Neural cell (in vitro differentiated cells): ENCODE data around the gene CCDC112. TPM values are rescaled to one million over a fixed set of nuclear protein-coding genes. Genes with fewer than 3 reads are reported as not detected.

Experiments
- H2AFZ ChIP-seq: fragments of 200-600, 300-800 bp; sonication (generic), shearing (Covaris generic); 2 replicates; pipeline ENCODE4 v1.6.0; 2014; ENCODE audit warnings: low read depth, mild to moderate bottlenecking, antibody characterized with exemption, low read length, moderate library complexity
- H3F3A ChIP-seq: fragments of 200-600 bp; shearing (Covaris generic); 2 replicates; pipeline ENCODE4 v1.6.1; 2016; ENCODE audit warnings: mild to moderate bottlenecking, moderate library complexity, mixed read lengths, antibody characterized with exemption, low read length; ENCODE audit not compliant: insufficient read depth, poor library complexity, severe bottlenecking
- H3K27ac ChIP-seq: fragments of 200-600, 300-800 bp; sonication (generic), shearing (Covaris generic); 2 replicates; pipeline ENCODE4 v1.5.1; 2014; ENCODE audit warnings: mild to moderate bottlenecking, low read length, moderate library complexity
- H3K27me3 ChIP-seq: fragments of 300-800, 200-600 bp; sonication (generic), shearing (Covaris generic); 2 replicates; pipeline ENCODE4 v1.6.0; 2014; ENCODE audit warnings: mild to moderate bottlenecking, low read depth, low read length, moderate library complexity; ENCODE audit not compliant: insufficient read depth
- H3K36me3 ChIP-seq: fragments of 300-800, 200-600 bp; sonication (generic), shearing (Covaris generic); 2 replicates; pipeline ENCODE4 v1.5.1; 2014; ENCODE audit warnings: mild to moderate bottlenecking, antibody characterized with exemption, low read length, moderate library complexity; ENCODE audit not compliant: insufficient read depth
- H3K4me2 ChIP-seq: fragments of 300-800, 200-600 bp; sonication (generic), shearing (Covaris generic); 2 replicates; pipeline ENCODE4 v1.6.0; 2014; ENCODE audit warnings: mild to moderate bottlenecking, low read length
- H3K4me3 ChIP-seq: fragments of 300-800, 200-600 bp; sonication (generic), shearing (Covaris generic); 2 replicates; pipeline ENCODE4 v1.5.1; 2014; ENCODE audit warnings: mild to moderate bottlenecking, low read length, moderate library complexity
- H3K79me2 ChIP-seq: fragments of 200-600 bp; shearing (Covaris generic); replicated peaks from 2 replicates; pipeline ENCODE4 v1.6.0; 2014; ENCODE audit warnings: mild to moderate bottlenecking, low read length, moderate library complexity; ENCODE audit not compliant: insufficient read depth
- H3K9ac ChIP-seq: fragments of 300-800, 200-600 bp; sonication (generic), shearing (Covaris generic); 2 replicates; pipeline ENCODE4 v1.6.1; 2016; ENCODE audit warnings: mild to moderate bottlenecking, low read length, mixed read lengths
- H3K9me2 ChIP-seq: fragments of 200-600 bp; shearing (Covaris generic); 2 replicates; pipeline ENCODE4 v1.6.1; 2016; ENCODE audit warnings: mild to moderate bottlenecking, low read length, mixed read lengths; ENCODE audit not compliant: insufficient read depth
- H3K9me3 ChIP-seq: fragments of 200-600, 300-800 bp; sonication (generic), shearing (Covaris generic); 2 replicates; pipeline ENCODE4 v1.6.1; 2016; ENCODE audit warnings: mild to moderate bottlenecking, mixed run types, low read length, moderate library complexity, mixed read lengths
- H4K20me1 ChIP-seq: fragments of 200-600 bp; shearing (Covaris generic); 2 replicates; pipeline ENCODE4 v1.6.1; 2016; ENCODE audit warnings: mild to moderate bottlenecking, mixed run types; ENCODE audit not compliant: insufficient read depth
- EP300 ChIP-seq: fragments of 450-650 bp; conservative IDR thresholded peaks from 2 replicates; pipeline ENCODE4 v1.6.1; 2014; ENCODE audit warnings: antibody characterized with exemption, mild to moderate bottlenecking, moderate library complexity; ENCODE audit not compliant: poor library complexity, severe bottlenecking
- EZH2 ChIP-seq: fragments of 200-600, 300-800 bp; shearing (Covaris generic), sonication (generic); IDR thresholded peaks from 2 replicates; pipeline ENCODE4 v1.6.1; 2014; ENCODE audit warnings: antibody characterized with exemption, low read length, borderline replicate concordance, mild to moderate bottlenecking; ENCODE audit not compliant: insufficient read depth, poor library complexity, severe bottlenecking
- MXI1 ChIP-seq: fragments of 450-650 bp; conservative IDR thresholded peaks from 2 replicates; pipeline ENCODE4 v1.6.1; 2014; ENCODE audit warnings: antibody characterized with exemption, mild to moderate bottlenecking; ENCODE audit not compliant: poor library complexity, severe bottlenecking
- POLR2AphosphoS5 ChIP-seq: IDR thresholded peaks from 2 replicates; pipeline ENCODE4 v1.6.1; 2012
- RAD21 ChIP-seq: fragments of 450-650 bp; conservative IDR thresholded peaks from 2 replicates; pipeline ENCODE4 v1.6.1; 2014; ENCODE audit warnings: antibody characterized with exemption, mild to moderate bottlenecking, moderate library complexity
- REST ChIP-seq: IDR thresholded peaks from 2 replicates; pipeline ENCODE4 v1.6.1; 2012; ENCODE audit warnings: borderline replicate concordance
- SMC3 ChIP-seq: fragments of 450-650 bp; conservative IDR thresholded peaks from 2 replicates; pipeline ENCODE4 v1.6.1; 2014; ENCODE audit warnings: antibody characterized with exemption, mild to moderate bottlenecking, moderate library complexity; ENCODE audit not compliant: poor library complexity
- TAF1 ChIP-seq: IDR thresholded peaks from 2 replicates; pipeline ENCODE4 v1.6.1; 2012; ENCODE audit warnings: low read depth
- polyA plus RNA-seq: library from polyadenylated mRNA; depleted of rRNA; stranded (reverse); fragments of >200 nt; gene quantifications from 2 replicates; pipeline ENCODE4 v1.2.3, GENCODE V29; 2014
- TF ChIP-seq, protein P1 (sequence below): fragments of 450-650 bp; IDR thresholded peaks from 2 replicates; pipeline ENCODE4 v1.5.1; 2014; ENCODE audit warnings: antibody characterized with exemption, mild to moderate bottlenecking, moderate library complexity; ENCODE audit not compliant: poor library complexity, severe bottlenecking

Gene CCDC112
- polyA plus RNA-seq, 1 donor from 2014 or later, result 76.7 TPM

GRCh38 chr5:115337882-115338281 lies 41.4 kb upstream of the CCDC112 start:
- no peak overlapping the region for H3K27ac ChIP-seq
- H3K79me2 ChIP-seq, result no peaks in the 10 kb centered on the region
- H3K9me2 ChIP-seq, result no peaks in the 10 kb centered on the region
- no peaks in the 10 kb centered on the region for H3K27me3 ChIP-seq
- H4K20me1 ChIP-seq, result no peaks in the 10 kb centered on the region
- no peak for TF ChIP-seq TAF1
- TF ChIP-seq SMC3, result no peak
- TF ChIP-seq, protein P1, sequence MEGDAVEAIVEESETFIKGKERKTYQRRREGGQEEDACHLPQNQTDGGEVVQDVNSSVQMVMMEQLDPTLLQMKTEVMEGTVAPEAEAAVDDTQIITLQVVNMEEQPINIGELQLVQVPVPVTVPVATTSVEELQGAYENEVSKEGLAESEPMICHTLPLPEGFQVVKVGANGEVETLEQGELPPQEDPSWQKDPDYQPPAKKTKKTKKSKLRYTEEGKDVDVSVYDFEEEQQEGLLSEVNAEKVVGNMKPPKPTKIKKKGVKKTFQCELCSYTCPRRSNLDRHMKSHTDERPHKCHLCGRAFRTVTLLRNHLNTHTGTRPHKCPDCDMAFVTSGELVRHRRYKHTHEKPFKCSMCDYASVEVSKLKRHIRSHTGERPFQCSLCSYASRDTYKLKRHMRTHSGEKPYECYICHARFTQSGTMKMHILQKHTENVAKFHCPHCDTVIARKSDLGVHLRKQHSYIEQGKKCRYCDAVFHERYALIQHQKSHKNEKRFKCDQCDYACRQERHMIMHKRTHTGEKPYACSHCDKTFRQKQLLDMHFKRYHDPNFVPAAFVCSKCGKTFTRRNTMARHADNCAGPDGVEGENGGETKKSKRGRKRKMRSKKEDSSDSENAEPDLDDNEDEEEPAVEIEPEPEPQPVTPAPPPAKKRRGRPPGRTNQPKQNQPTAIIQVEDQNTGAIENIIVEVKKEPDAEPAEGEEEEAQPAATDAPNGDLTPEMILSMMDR, result no peak
- TF ChIP-seq POLR2AphosphoS5, result no peak
- TF ChIP-seq EP300, result no peak
- TF ChIP-seq RAD21, result no peak
- TF ChIP-seq MXI1, result no peak
- no peak for TF ChIP-seq EZH2
- no peak for TF ChIP-seq REST
- H3K4me2 ChIP-seq, result no peak overlapping the region
- no peak overlapping the region for H3K4me3 ChIP-seq
- no peaks in the 10 kb centered on the region for H3F3A ChIP-seq
- H3K9me3 ChIP-seq, result no peaks in the 10 kb centered on the region
- no peaks in the 10 kb centered on the region for H3K36me3 ChIP-seq
- H3K9ac ChIP-seq, result no peak overlapping the region
- H2AFZ ChIP-seq, result no peak overlapping the region

DNA sequence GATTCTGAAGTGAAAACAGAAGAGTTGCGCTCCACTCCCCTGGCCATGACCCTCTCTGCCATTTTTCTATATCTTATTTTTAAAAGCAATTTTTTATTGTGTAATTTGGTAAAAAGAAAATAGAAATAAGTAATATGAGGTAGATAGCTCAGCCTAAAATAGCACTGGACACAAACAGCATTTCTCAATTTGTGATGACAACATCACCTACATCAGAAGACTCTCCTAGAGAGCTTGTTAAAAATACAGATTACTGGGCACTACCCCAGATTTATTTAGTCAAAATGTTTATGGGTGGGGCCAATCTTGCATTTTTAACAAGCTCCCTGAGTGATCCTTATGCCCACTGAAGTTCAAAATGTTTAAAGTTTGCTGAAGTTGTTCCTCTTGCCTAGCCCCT lies 40.5 kb upstream of the CCDC112 start:
- H3K4me2 ChIP-seq, result no peak overlapping the region
- H3K36me3 ChIP-seq, result no peaks in the 10 kb centered on the region
- no peaks in the 10 kb centered on the region for H3K79me2 ChIP-seq
- H3K27me3 ChIP-seq, result no peaks in the 10 kb centered on the region
- TF ChIP-seq MXI1 (no peak), EZH2 (no peak), POLR2AphosphoS5 (no peak), EP300 (no peak), RAD21 (no peak), TAF1 (no peak), REST (no peak), SMC3 (no peak)
- TF ChIP-seq, protein P1, result no peak
- no peak overlapping the region for H2AFZ ChIP-seq
- no peaks in the 10 kb centered on the region for H3K9me3 ChIP-seq
- H3K27ac ChIP-seq, result no peak overlapping the region
- no peaks in the 10 kb centered on the region for H3K9me2 ChIP-seq
- no peaks in the 10 kb centered on the region for H4K20me1 ChIP-seq
- no peaks in the 10 kb centered on the region for H3F3A ChIP-seq
- H3K4me3 ChIP-seq, result no peak overlapping the region
- no peak overlapping the region for H3K9ac ChIP-seq
